ENCODE results near the gene PGPEP1. TPM values are rescaled to one million over a fixed set of nuclear protein-coding genes. Genes with fewer than 3 reads are reported as not detected.
"Not testable (repeated sequence)": the region's sequence is repeated elsewhere in the genome, so short reads cannot be mapped to it uniquely, and the experiment has no call there.

PGPEP1 gene
- total and polyA plus RNA-seq, 10 of the 15 experiments (the other 5 are each of a cell fraction or from before 2014, with no cell fraction given): 13.8 to 39.4 (median 17.0) TPM

DNA sequence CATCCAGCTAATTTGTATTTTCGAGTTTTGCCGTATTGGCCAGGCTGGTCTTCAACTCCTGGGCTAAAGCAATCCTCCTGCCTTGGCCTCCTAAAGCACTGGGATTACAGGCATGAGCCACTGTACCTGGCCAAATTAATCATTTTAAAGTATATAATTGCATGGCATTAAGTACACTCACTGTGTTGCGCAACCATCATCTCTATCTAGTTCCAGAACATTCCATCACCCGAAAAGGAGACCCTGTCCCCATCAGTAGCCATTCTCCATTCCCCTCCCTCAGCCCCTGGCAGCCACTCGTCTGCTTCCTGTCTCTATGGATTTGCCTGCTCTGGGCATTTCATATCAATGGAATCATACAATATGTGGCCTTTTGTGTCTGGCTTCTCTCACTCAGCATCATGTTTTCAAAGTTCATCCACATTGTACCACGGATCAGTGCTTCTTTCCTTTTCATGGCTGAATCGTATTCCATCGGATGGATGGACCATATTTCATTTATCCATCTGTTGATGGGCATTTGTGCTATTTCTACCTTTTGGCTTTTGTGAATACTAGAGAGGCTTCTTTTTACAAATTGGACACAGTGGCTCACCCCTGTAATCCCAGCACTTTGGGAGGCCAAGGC, 13.1 kb downstream of the PGPEP1 start:
- ChIA-PET SMC1A (ENCODE audit: uncharacterized antibody, unreplicated experiment) (no interaction called here), POLR2A (no interaction called here), CTCF (interaction anchor here (2.0 kb wide), 1 partner anchor 35 kb away, joined by 5 read pairs; no protein-coding TSS in a partner anchor), RAD21 (ENCODE audit: unreplicated experiment) (no interaction called here)
- no peak overlapping the region for H3K4me3 ChIP-seq
- in situ Hi-C loops (cut with MboI) (no loop called here), intact Hi-C loops (cut with micrococcal nuclease; ENCODE audit: unreplicated experiment) (no loop called here)
- FAIRE-seq (no peak), DNase-seq (ENCODE audit: low read depth, low spot score) (no peak), ATAC-seq (no peak)
- no peaks in the 10 kb centered on the region for H3K4me1 ChIP-seq (ENCODE audit: control insufficient read depth, insufficient read depth, low read length)
- H3K27ac ChIP-seq (ENCODE audit: control insufficient read depth, insufficient read depth): no peak overlapping the region
- no peaks in the 10 kb centered on the region; the same call in 2 of the 3 replicates for H3K9me3 ChIP-seq (replicated peaks; ENCODE audit: control insufficient read depth, insufficient read depth, low read length)
- no TSS peak for BruUV-seq (replicated peaks)
- no peaks in the 10 kb centered on the region for H3K27me3 ChIP-seq (replicated peaks in 1 of 2; ENCODE audit: control insufficient read depth in 2 of 2, insufficient read depth in 2 of 2, low read length in 1 of 2)
- H3K9ac ChIP-seq (ENCODE audit: control insufficient read depth, insufficient read depth, low read length): no peak overlapping the region
- no peaks in the 10 kb centered on the region for H3K79me2 ChIP-seq (ENCODE audit: control insufficient read depth, insufficient read depth, low read length)
- 83% methylated on average over 8 of the region's 8 CpGs for WGBS (ENCODE audit: insufficient coverage, insufficient replicate concordance, low lambda C conversion rate, missing lambda C conversion rate)
- TF ChIP-seq CHD1 (IDR thresholded peaks at IDR 0.05; ENCODE audit: low read depth, low read length) (no peak), POLR2AphosphoS5 (IDR thresholded peaks at IDR 0.05; ENCODE audit: low read length) (no peak), ZNF24 (IDR thresholded peaks at IDR 0.05) (no peak), BMI1 (IDR thresholded peaks at IDR 0.05; ENCODE audit: borderline replicate concordance) (no peak)
- TF ChIP-seq, protein P1, sequence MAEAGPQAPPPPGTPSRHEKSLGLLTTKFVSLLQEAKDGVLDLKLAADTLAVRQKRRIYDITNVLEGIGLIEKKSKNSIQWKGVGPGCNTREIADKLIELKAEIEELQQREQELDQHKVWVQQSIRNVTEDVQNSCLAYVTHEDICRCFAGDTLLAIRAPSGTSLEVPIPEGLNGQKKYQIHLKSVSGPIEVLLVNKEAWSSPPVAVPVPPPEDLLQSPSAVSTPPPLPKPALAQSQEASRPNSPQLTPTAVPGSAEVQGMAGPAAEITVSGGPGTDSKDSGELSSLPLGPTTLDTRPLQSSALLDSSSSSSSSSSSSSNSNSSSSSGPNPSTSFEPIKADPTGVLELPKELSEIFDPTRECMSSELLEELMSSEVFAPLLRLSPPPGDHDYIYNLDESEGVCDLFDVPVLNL (IDR thresholded peaks at IDR 0.05; ENCODE audit: low read depth, low read length): no peak
- TF ChIP-seq, protein P2, sequence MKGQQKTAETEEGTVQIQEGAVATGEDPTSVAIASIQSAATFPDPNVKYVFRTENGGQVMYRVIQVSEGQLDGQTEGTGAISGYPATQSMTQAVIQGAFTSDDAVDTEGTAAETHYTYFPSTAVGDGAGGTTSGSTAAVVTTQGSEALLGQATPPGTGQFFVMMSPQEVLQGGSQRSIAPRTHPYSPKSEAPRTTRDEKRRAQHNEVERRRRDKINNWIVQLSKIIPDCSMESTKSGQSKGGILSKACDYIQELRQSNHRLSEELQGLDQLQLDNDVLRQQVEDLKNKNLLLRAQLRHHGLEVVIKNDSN (IDR thresholded peaks at IDR 0.05; ENCODE audit: borderline replicate concordance, extremely low read length, insufficient read depth, low read depth, low read length): no peak
- no peaks in the 10 kb centered on the region for H4K20me1 ChIP-seq (ENCODE audit: control insufficient read depth, insufficient read depth)
- no peak overlapping the region for H3K4me2 ChIP-seq (ENCODE audit: control insufficient read depth, insufficient read depth)
- H2AFZ ChIP-seq (ENCODE audit: control insufficient read depth, low read depth, low read length): no peak overlapping the region
- peaks cover 10 to 17% of the 10 kb centered on the region in 2 experiments; a peak in 3 of 4 replicates for H3K36me3 ChIP-seq (ENCODE audit: control insufficient read depth in 2 of 2, insufficient read depth in 2 of 2, low read length in 1 of 2)

DNA sequence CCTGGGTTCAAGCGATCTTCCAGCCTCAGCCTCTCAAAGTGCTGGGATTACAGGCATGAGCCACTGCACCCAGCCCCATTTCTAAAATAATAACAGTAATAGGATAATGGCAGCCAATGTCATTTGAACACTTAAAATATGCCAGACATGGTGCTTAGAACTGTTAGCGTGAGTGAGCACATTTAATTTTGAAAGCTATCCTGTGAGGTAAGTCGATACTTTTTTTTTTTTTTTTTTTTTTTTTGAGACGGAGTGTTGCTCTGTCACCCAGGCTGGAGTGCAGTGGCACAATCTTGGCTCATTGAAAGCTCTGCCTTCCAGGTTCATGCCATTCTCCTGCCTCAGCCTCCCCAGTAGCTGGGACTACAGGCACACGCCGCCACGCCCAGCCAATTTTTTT, 14.3 kb downstream of the PGPEP1 start:
- 98% methylated on average over 6 of the region's 7 CpGs for WGBS (ENCODE audit: insufficient coverage, insufficient replicate concordance, low lambda C conversion rate, missing lambda C conversion rate)
- H3K4me1 ChIP-seq (ENCODE audit: control insufficient read depth, insufficient read depth, low read length); ATAC-seq; H3K79me2 ChIP-seq (ENCODE audit: control insufficient read depth, insufficient read depth, low read length); H4K20me1 ChIP-seq (ENCODE audit: control insufficient read depth, insufficient read depth); RAD21 ChIA-PET (ENCODE audit: unreplicated experiment); in situ Hi-C loops (cut with MboI); H2AFZ ChIP-seq (ENCODE audit: control insufficient read depth, low read depth, low read length); BruUV-seq (replicated peaks); H3K27me3 ChIP-seq (replicated peaks in 1 of 2; ENCODE audit: control insufficient read depth in 2 of 2, insufficient read depth in 2 of 2, low read length in 1 of 2); POLR2A ChIA-PET; DNase-seq (ENCODE audit: low read depth, low spot score); SMC1A ChIA-PET (ENCODE audit: uncharacterized antibody, unreplicated experiment); H3K9me3 ChIP-seq (replicated peaks; ENCODE audit: control insufficient read depth, insufficient read depth, low read length); H3K9ac ChIP-seq (ENCODE audit: control insufficient read depth, insufficient read depth, low read length); H3K27ac ChIP-seq (ENCODE audit: control insufficient read depth, insufficient read depth); H3K4me2 ChIP-seq (ENCODE audit: control insufficient read depth, insufficient read depth); H3K4me3 ChIP-seq; FAIRE-seq; intact Hi-C loops (cut with micrococcal nuclease; ENCODE audit: unreplicated experiment): not testable (repeated sequence)
- H3K36me3 ChIP-seq (ENCODE audit: control insufficient read depth in 2 of 2, insufficient read depth in 2 of 2, low read length in 1 of 2): peaks cover 10 to 15% of the 10 kb centered on the region in 2 experiments; a peak in 3 of 4 replicates
- CTCF ChIA-PET: interaction anchor here (0.6 to 2.0 kb wide), 3 partner anchors 34 to 312 kb away, joined by 3 to 5 read pairs (median 3); no protein-coding TSS in a partner anchor
